Medulla oblongata (tissue), 1 donor: ENCODE data around the gene CLEC18A.
"Not testable (repeated sequence)": the region's sequence is repeated elsewhere in the genome, so short reads cannot be mapped to it uniquely, and the experiment has no call there.

ENCODE experiments used
- DNase-seq: peaks from one replicate; pipeline ENCODE4 v3.0.0-alpha.2; 2015; ENCODE audit errors: extremely low spot score

CLEC18A gene

GRCh38 chr16:69951017-69951671 is at the start of gene CLEC18A:
TSS of gene CLEC18A (plus strand) at chr16:69951334. CDS start at chr16:69951367, 33 bp downstream.
- DNase-seq: not testable (repeated sequence)

GRCh38 chr16:69903865-69904415 is 47.2 kb upstream of the CLEC18A start:
- DNase-seq: no peak

- DNase-seq: no peak
Observed at GRCh38 chr16:69904495-69905170, 46.5 kb upstream of the CLEC18A start.

- no peak for DNase-seq
Observed at GRCh38 chr16:69905171-69905555, 46.0 kb upstream of the CLEC18A start.

- DNase-seq: no peak
Observed at GRCh38 chr16:69906838-69907401, 44.2 kb upstream of the CLEC18A start.

- DNase-seq: no peak
Observed at GRCh38 chr16:69909043-69909442, 42.1 kb upstream of the CLEC18A start.

GRCh38 chr16:69909760-69910159 is 41.4 kb upstream of the CLEC18A start:
- no peak for DNase-seq

DNA sequence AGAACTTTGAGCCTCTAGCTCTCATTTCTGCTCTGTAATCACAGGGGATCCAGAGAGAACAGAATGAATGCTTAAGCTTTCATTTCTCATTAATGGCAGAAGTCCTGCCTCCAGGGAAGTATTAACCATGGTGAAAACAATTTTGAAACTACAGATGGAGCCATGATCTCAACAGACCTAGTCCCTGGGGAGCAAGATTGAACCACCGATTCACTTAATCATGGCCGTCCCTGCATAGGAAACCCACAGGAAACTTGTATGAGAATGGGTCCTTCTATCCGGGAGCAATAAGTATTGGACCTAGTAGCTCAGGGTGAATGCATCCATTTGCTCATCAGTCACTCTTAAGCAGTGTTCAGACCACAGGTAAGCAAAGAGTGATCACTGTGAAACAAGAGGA is 40.2 kb upstream of the CLEC18A start:
- no peak for DNase-seq

DNA sequence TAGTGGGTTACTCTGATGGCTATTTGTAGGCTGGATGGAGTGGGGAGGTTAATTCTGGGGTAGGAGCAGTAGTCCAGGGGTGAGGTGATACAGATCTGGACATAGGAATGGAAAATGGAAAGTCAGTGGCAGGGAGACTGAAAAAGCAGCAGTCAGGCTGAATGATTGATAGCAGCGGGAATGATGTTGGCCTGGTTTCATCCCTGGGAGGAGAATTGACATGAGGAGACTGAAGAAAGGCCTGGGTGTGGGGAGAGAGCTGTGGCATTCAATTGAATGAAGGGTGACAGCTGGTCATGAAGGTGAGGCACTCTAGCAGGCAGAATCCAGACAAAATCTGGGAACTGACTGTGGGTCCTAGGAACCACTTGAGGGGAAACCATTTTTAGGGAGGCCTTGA is 34.7 kb upstream of the CLEC18A start:
- DNase-seq: no peak

DNA sequence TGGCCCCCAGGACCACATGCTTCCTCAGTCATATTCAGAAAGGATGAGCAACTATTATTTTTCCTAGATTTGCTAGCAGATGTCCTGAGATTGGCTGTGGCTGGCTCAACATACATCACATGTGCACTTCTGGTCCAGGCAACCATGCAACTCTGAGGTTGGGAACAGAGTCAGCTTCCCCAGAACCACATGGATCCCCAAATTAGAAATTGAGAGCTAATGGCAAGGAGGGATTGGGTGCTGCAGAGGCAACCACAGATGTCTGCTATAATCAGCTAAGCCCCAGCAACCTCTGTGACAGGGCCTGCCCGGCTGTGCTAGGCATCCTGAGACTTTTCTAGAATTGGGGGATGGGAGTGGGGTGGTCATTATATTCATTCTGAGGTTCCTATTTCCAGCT is 33.8 kb upstream of the CLEC18A start:
- DNase-seq: no peak

DNA sequence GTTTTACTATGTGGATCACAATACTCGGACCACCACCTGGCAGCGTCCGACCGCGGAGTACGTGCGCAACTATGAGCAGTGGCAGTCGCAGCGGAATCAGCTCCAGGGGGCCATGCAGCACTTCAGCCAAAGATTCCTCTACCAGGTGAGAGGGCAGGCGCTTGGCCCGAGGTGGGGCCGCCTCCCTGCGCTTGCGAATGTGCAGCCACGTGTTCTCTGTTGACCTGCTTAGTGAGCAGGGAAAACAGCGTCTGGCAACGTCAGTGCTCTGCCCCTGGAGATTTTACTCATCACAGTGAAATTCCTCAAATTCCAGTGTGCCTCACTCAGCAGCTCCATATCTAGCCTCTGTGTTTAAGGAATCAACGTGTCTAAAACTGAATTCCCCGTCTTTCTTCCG is 33.4 kb upstream of the CLEC18A start:
- no peak for DNase-seq

DNA sequence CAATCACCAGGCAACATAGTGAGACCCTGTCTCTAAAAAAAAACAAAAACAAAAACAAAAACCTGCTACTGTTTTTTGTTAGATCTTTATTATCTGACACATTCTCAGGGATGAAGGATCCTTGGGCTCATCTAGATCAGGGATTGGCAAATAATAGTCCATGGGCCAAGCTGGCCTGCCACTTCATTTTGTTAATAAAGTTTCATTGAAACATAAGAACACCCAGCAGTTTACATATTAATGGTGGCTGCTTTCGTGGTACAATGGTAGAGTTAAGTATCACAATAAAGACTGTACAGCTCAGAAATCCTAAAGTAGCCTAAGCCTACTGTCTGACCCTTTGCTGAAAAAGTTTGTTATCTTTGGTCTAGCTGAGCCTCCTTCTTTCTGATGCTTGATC is 32.9 kb upstream of the CLEC18A start:
- no peak for DNase-seq

DNA sequence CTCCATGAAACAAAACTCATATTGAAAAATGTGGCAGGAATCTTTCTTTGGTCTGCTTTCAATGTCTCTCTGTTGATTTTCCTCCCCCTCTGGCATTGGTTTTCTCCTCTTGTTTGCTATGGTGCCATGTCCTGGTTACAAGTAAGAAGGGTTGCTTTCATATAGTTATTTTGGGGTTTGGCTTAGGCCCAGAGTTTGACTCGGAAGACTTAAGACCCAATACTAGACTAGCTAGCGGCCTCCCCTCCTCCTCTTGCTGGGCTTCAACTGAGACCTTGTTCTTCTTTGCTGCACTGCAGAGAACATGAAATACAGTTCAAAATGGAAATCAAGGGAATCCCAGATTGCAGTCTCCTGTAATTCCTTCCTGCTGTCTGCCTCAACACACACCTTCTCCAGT is 30.0 kb upstream of the CLEC18A start:
- DNase-seq: peak; percentile 43

DNA sequence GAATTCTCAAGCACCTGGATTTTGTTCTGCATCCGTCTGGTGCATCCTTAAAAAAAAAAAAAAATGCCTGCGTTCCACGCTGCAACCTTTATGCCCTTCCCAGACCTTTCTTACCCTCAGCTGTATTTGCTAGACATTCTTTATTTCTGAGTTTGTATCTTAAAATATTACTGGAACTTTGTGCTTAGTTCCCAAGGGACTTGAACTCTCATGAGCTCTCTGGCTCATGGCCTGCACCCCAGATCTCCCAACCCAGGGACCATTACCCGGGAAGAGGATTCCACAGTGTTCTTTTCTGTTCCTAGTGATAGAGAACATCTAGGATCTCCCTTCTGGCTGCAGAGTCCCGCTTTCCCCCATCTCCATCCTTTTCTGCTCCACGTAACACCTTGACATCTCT is 28.9 kb upstream of the CLEC18A start:
- DNase-seq: no peak

DNA sequence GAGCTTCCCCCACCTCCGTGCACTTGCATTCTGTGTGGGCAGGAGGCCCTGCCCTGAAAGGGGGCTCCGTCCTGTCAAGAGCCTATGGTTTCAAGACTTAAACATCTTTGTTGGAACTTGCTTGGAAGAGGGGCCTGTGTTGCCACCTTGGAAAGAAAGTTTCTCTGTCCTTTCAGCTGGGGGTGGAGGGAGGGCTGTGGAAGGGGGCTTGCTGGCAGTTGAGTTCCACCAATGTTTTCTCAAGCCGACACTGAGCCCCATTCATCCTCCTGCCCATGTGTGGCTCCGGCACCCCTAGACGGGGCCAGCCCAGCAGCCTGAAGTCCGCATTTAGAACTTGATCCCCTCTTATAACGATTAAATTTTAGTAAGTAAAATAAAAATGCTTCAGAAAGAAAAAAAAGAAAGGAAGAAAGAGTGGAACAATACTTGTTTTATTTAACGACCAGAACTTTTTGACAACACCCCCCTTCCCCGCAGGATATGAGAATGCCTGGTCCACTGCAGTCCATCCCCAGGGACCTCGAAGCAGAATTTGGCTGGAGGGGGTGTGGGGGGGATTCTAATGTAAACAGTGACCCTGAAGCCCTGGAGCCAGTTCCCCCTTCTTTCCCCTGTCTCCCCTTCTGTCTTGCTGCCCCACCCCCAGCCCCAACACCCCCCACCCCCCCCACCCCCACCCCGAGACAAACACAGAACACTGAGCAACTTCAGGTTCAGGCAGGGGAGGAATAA is 26.9 kb upstream of the CLEC18A start:
- no peak for DNase-seq

GRCh38 chr16:69924777-69925191 is 26.4 kb upstream of the CLEC18A start:
- DNase-seq: no peak

DNA sequence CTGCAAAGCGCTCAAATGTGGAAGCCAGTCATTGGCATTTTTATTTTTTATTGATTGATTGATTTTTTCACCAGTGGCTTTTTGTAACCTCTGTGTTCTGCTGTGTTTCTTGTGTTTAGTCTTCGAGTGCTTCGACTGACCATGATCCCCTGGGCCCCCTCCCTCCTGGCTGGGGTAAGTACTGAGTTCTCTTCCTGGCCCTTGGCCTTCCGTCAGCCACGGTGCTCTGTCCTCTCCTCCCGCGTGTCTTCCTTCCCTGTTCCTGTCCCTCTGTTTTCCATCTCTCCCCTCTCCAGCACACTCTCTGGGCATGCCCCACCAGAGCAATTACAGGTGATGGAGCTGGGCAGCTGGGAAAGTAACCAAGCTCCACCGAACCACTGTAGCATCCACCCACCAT is 25.8 kb upstream of the CLEC18A start:
- no peak for DNase-seq

DNA sequence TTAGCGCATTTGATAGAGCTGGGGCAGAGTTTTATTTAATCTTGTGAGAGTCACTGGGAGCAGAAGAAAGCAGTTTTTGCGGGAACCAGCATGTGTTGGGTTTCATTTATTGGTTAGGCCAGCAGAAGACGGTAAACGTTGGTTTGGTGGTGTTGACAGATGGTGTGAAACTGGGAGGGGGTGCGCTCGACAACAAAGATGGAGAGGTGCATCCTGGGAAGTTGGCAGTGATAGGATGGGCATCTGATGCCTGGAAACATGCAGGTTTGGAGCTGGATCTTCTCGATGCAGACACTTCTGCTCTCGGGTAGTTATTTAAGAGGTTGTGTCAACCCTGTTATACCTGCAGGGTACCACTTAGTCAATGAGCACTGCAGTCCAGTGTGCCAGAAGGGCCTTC is 24.9 kb upstream of the CLEC18A start:
- no peak for DNase-seq

GRCh38 chr16:69927056-69927757 is 23.9 kb upstream of the CLEC18A start:
- peak; percentile 76 for DNase-seq

- no peak for DNase-seq
Observed at GRCh38 chr16:69928856-69929400, 22.2 kb upstream of the CLEC18A start.

DNA sequence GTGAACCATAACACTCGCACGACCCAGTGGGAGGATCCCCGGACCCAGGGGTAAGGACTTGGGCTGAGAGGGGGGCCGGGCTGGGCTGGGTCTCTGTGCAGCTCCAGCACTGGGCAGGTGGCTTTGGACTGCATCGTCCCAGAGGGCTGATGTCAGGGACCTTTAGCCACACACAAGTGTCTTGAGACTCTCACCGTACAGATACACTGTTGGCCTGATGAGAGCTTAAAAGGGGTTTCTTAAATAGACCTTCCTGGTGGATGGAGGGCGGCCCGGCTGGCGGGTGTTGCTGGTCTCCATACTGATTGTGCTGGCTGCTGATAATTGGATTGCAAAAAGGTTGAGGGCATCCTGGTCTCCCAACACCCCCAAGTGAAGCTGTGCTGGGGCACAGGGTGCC is 21.7 kb upstream of the CLEC18A start:
- no peak for DNase-seq
